Stimulated activated CD4-positive, alpha-beta T cell treated with anti-CD3 and anti-CD28 coated beads, Interleukin-1b, Interleukin-23, amount 100 ng/mL, for 1 hour (primary cell): Measurements from ENCODE around the gene TUBGCP6.

Source experiments
- DNase-seq, 2 donors: peaks; one replicate each; pipeline ENCODE4 v3.0.0-alpha.2; 2020; ENCODE audit warnings: low read depth in 2 of 2

TUBGCP6 gene

GRCh38 chr22:50226063-50226874 is 18.6 kb downstream of the TUBGCP6 start:
- DNase-seq = no peak

- no peak for DNase-seq
Observed at GRCh38 chr22:50225200-50225969, 19.4 kb downstream of the TUBGCP6 start.

DNA sequence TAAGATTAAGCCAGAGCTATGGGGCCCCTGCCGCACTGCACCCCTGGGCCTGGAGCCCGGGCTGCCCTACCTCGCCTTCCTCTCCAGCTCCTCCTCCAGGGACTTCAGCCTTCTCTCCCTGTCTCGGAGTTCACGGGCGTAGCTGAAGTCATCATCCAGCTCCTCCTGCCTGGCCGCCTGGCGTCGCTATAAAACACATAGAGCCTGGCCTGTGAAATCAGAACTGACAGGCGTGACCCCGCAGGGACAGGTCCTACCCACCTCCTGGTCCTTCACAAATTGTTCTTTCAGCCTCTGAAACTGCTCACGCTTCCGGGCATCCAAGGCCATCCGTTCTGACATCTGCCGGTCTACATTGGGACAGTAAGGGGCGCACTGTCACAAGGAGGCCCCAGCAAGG is 20.8 kb downstream of the TUBGCP6 start:
- no peak for DNase-seq

DNA sequence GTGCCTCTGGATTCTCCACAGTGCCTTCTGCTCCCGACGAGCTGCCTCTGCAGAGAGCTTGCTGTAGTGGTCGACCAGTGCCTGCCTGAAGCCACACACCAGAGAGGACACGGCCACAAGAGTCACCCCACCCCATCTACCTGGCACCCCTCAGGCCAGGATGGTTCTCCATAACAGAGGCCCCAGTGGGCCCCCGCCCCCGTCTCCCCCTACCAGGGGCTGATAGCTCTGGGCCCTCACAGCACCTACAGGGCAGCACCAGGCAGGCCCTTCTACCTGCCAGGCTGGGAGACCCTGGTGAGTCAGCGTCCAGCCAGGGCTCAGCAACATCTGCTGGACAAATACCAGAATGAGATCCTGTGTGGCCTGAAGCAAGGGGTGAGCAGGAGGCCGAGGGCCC is 22.3 kb downstream of the TUBGCP6 start:
- no peak for DNase-seq

GRCh38 chr22:50221410-50222300 is 23.2 kb downstream of the TUBGCP6 start:
- no peak for DNase-seq

DNA sequence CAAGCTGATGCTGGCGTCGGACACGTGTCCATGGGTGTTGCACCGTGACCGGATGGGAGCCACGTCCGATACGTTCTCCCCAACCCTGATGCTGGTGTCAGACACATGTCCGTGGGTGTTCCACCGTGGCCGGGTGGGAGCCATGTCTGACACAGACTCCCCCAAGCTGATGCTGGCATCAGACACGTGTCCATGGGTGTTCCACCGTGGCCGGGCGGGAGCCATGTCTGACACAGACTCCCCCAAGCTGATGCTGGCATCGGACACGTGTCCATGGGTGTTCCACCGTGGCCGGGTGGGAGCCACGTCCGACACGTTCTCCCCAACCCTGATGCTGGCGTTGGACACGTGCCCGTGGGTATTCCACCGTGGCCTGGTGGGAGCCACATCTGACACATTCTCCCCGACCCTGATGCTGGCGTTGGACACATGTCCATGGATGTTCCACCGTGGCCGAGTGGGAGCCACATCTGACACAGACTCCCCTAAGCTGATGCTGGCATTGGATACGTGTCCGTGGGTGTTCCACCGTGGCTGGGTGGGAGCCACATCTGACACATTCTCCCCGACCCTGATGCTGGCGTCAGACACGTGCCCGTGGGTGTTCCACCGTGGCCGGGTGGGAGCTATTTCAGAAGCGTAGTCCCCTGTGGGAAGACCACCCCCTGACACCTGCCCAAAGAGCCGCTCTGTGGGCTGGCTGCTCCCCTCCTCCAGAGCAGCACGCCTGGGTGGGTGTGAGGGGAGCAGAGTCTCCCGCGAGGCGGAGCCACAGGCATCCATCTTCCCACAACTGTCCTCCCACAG is 24.0 kb downstream of the TUBGCP6 start:
- no peak for DNase-seq

DNA sequence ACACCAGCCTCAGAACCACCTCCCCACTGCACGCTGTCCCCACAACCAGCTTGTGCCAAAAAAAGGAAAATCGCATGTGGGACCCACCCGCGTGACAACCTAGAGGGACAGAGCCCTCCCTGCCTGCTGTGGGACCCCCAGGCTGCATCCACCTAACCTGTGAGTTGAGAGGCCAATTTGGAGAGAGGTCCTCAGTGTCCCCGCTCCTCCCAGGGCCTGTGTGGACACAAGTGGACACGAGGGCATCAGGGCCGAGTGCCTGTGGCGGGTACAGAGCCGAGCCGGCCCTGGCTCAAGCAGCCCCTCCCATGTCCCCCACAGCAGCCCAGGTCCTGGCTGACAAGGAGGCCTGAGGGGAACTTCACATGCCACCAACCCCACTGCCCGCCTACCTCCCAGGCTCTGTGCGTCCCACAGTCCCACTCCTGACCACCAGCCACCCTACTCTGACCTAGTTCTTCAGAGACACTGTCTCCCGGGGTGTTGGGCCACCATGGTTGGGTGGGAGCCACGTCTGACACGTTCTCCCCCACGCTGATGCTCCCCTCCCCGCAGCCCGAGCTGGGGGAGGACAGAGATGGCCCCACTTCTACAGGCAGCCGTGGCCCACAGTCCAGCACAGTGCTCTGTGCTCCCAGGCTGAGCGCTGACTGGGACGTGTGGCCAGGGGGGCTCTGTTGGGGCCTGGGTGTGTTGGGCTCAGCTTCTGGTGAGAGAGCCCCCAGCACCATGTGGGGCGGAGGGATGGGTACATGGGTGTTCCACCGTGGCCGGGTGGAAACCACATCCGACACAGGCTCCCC is 24.8 kb downstream of the TUBGCP6 start:
- no peak for DNase-seq

DNA sequence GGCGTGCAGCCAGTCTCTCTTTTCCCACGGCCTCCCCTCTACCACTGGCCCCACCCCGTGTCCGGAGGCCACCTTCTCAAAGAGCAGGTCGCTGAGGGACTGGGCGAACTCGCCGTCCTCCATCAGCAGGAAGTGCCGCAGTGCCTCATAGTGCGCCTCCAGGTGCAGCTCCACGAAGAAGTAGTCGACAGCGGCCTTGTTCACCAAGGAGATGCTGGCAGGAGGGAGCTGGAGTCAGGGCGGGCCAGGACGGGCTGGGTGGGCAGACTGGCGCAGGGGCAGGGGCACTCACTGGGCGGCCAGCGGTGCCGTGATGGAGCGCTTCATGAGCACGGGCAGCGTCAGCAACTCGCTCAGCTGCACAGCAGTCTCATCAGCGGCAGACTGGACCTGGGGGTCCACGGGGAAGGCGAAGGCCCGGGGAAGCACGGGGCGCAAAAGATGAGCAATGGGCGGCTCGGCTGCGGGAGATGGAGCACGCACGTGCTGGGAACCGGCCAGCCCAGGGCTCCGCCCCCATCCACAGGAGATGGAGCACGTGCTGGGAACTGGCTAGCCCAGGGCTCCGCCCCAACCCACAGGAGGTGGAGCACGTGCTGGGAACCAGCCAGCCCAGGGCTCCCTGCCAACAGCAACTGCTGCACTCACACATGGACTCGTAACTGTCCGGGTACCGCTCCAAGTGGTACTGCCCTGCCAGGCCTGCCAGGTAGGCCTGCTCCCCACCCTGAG is 25.7 kb downstream of the TUBGCP6 start:
- no peak for DNase-seq

- no peak for DNase-seq
Observed at GRCh38 chr22:50218153-50218995, 26.4 kb downstream of the TUBGCP6 start.

- DNase-seq = no peak
Observed at GRCh38 chr22:50217543-50218152, 27.2 kb downstream of the TUBGCP6 start.

DNA sequence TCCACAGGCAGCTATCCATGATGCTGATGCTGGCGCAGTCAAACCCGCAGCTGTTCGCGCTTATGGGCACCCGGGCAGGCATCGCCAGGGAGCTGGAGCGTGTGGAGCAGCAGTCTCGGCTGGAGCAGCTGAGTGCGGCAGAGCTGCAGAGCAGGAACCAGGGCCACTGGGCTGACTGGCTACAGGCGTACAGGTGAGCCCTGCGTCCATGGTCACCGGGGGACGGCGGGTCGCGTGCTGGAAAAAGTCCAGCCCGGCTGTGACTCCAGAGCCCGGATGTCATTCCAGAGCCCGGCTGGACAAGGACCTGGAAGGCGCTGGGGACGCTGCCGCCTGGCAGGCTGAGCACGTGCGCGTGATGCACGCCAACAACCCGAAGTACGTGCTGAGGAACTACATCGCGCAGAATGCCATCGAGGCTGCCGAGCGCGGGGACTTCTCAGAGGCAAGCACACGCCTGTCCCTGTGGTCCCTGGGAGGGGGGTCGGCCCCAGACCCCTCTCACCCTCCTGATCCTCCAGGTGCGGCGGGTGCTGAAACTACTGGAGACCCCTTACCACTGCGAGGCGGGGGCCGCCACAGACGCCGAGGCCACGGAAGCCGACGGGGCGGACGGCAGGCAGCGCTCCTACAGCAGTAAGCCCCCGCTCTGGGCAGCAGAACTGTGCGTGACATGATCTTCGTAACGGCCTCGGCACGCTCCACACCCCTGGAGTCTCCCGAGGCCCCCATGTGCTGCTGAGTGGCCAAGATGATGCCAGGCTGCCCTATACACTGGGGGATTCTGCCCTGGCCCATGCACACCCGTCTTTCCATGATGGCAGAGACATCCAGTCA is 27.9 kb downstream of the TUBGCP6 start:
- no peak for DNase-seq

DNA sequence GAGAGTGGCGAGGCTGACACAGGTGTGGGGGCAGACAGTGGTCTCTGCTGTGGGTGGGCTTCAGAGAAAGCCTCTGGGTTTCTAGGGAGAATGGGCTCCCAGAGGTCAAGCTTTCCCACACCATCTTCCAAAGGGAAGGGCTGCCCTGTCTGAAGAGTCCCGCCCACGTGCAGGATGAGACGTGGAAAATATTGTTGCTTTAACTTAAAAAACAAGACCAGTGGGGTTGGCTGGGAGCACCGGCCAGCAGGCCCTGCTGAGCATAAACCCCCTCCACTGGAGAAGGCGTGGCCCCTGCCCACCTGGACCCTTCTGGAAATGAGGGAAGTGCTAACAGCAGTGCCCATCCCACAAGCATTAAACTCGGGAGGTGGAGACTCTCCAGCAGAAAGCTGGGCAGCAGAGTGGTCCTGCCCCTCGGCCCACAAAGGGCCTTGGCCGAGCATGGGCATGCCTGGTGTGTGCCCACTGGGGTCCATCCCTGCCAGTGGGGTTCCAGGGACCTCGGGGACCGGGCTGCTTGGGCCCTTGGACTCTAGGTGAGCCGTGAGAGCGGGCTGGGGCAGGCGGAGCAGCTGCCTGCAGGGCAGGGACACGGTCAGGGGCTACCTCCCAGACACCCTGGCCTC is 28.7 kb downstream of the TUBGCP6 start:
- DNase-seq = no peak

DNA sequence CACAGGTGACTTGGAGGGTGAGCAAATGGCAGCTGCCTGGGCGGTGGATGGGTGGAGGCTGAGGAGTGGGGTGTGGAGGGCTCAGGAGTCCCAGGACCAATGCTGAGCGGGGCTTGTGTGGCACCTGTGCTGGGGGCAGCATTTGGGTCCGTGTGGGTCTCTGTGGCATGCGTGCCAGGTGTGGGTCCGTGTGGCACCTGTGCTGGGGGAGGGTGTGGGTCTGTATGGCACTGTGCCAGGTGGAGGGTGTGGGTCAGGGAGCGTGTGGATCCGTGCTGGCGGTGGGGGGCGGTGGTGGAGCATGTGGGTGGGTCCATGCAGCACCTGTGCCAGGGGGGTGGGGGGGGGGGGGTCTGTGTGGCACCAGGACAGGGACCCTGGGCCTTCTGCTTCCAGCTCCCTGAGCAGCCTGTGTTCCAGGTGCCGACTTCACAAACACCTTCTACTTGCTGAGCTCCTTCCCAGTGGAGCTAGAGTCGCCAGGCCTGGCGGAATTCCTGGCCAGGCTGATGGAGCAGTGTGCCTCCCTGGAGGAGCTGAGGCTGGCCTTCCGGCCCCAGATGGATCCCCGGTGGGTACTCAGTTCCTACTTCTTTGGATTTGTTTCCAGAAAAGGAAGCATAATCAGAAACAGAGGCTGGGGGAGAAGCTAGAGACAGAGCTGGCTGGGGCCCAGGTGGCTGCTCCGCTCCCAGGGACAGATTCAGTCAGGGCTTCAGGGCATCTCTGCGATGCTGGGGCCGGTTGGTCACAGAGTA is 29.3 kb downstream of the TUBGCP6 start:
- DNase-seq = no peak

- DNase-seq = no peak
Observed at GRCh38 chr22:50213263-50213662, 31.6 kb downstream of the TUBGCP6 start.

- no peak for DNase-seq
Observed at GRCh38 chr22:50211147-50211546, 33.7 kb downstream of the TUBGCP6 start.
